ENCODE measurements around the gene GALNT18. TPM values are rescaled to one million over a fixed set of nuclear protein-coding genes. Genes with fewer than 3 reads are reported as not detected.
A peak's percentile ranks its signal among the peaks of the same experiment; 100 is the strongest.

GALNT18 gene
- polyA plus RNA-seq, 1 donor (not counting 4 experiments of a cell fraction or from before 2014, with no cell fraction given): 27.2 TPM

DNA sequence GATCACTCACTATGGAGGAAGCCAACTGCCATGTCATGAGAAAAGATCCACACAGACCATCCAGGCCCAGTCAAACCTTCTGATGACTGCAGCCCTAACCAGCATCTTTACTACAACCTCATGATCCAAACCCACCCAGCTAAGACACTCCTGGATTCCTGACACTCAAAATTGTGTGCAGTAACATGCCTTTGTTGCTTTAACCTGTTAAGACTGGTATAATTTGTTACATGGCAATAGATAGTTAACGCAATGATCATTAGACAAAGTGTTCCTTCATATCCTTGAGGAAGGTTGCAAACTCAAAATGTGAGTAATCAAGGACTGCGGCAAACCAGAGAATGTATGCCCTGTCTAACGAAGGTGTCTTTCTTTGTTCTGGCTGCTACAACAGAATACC is 221.7 kb downstream of the GALNT18 start:
- TF ChIP-seq EZH2 (IDR thresholded peaks at IDR 0.05; ENCODE audit: low read length): no peak
- TF ChIP-seq, protein P1, sequence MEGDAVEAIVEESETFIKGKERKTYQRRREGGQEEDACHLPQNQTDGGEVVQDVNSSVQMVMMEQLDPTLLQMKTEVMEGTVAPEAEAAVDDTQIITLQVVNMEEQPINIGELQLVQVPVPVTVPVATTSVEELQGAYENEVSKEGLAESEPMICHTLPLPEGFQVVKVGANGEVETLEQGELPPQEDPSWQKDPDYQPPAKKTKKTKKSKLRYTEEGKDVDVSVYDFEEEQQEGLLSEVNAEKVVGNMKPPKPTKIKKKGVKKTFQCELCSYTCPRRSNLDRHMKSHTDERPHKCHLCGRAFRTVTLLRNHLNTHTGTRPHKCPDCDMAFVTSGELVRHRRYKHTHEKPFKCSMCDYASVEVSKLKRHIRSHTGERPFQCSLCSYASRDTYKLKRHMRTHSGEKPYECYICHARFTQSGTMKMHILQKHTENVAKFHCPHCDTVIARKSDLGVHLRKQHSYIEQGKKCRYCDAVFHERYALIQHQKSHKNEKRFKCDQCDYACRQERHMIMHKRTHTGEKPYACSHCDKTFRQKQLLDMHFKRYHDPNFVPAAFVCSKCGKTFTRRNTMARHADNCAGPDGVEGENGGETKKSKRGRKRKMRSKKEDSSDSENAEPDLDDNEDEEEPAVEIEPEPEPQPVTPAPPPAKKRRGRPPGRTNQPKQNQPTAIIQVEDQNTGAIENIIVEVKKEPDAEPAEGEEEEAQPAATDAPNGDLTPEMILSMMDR (optimal IDR thresholded peaks at IDR 0.05 in 1 of 3, IDR thresholded peaks at IDR 0.05 in 1 of 3, conservative IDR thresholded peaks at IDR 0.05 in 1 of 3; ENCODE audit: extremely low read depth in 1 of 3, insufficient read depth in 2 of 3, low read length in 3 of 3): no peak
- Histone ChIP-seq H3K4me1 (ENCODE audit: control insufficient read depth, extremely low read depth, insufficient read depth, low read length) (peaks cover 20% of the 10 kb centered on the region), H3K4me3 (ENCODE audit: control insufficient read depth in 2 of 3, extremely low read depth in 1 of 3, insufficient read depth in 2 of 3, low read depth in 1 of 3, low read length in 3 of 3) (no peak overlapping the region), H3K4me2 (ENCODE audit: control insufficient read depth, extremely low read depth, insufficient read depth, low read depth, low read length) (peak overlapping the region; percentile 29), H4K20me1 (ENCODE audit: control insufficient read depth, extremely low read depth, insufficient read depth, low read length) (no peaks in the 10 kb centered on the region), H3K9me3 (ENCODE audit: control insufficient read depth, low read depth, low read length) (no peaks in the 10 kb centered on the region), H3K27ac (ENCODE audit: control insufficient read depth, insufficient read depth, low read length) (peak overlapping the region; percentile 44), H3K79me2 (ENCODE audit: control insufficient read depth, insufficient read depth, low read length) (no peaks in the 10 kb centered on the region), H3K9ac (ENCODE audit: control insufficient read depth, extremely low read depth, insufficient read depth, low read length) (no peak overlapping the region), H3K27me3 (ENCODE audit: control insufficient read depth, extremely low read depth, insufficient read depth, low read length) (no peaks in the 10 kb centered on the region), H3K9me1 (ENCODE audit: control insufficient read depth, extremely low read depth, insufficient read depth, low read length) (no peaks in the 10 kb centered on the region), H2AFZ (ENCODE audit: control insufficient read depth, low read length) (no peak overlapping the region), H3K36me3 (ENCODE audit: control insufficient read depth in 2 of 2, extremely low read depth in 1 of 2, insufficient read depth in 2 of 2, low read length in 2 of 2) (no peaks in the 10 kb centered on the region)
- dilution Hi-C loops (cut with MboI; ENCODE audit: extremely low pct_ligation_motif_present, low sequenced_read_pairs): no loop called here
- FAIRE-seq: peak; percentile 91
- DNase-seq (ENCODE audit: low read depth, low spot score): peak; percentile 58

DNA sequence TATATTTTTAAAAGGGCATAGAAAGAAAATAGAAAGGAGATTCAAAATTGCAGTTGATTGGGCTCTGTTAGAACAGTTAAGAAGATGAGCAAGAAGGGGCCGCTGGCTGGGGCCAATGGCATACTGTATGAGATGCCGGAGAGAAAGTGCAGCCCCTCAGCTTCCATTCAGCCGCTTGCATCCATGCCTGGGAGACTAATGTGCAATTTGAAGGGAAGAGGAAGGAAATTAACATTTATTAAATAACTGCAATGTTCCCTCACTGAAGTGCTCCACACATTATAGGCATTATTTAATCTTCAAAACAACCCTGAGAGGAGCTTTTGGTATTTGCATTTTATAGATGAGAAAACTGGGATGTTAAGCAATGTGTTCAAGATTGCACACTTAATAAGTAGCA is 224.0 kb downstream of the GALNT18 start:
- Histone ChIP-seq H3K4me3 (ENCODE audit: control insufficient read depth in 2 of 3, extremely low read depth in 1 of 3, insufficient read depth in 2 of 3, low read depth in 1 of 3, low read length in 3 of 3) (no peak overlapping the region), H3K27ac (ENCODE audit: control insufficient read depth, insufficient read depth, low read length) (no peak overlapping the region), H3K9ac (ENCODE audit: control insufficient read depth, extremely low read depth, insufficient read depth, low read length) (no peak overlapping the region), H3K4me1 (ENCODE audit: control insufficient read depth, extremely low read depth, insufficient read depth, low read length) (peaks cover 17% of the 10 kb centered on the region), H3K9me1 (ENCODE audit: control insufficient read depth, extremely low read depth, insufficient read depth, low read length) (no peaks in the 10 kb centered on the region), H3K36me3 (ENCODE audit: control insufficient read depth in 2 of 2, extremely low read depth in 1 of 2, insufficient read depth in 2 of 2, low read length in 2 of 2) (no peaks in the 10 kb centered on the region), H3K79me2 (ENCODE audit: control insufficient read depth, insufficient read depth, low read length) (no peaks in the 10 kb centered on the region), H3K9me3 (ENCODE audit: control insufficient read depth, low read depth, low read length) (no peaks in the 10 kb centered on the region), H2AFZ (ENCODE audit: control insufficient read depth, low read length) (no peak overlapping the region), H3K27me3 (ENCODE audit: control insufficient read depth, extremely low read depth, insufficient read depth, low read length) (no peaks in the 10 kb centered on the region), H3K4me2 (ENCODE audit: control insufficient read depth, extremely low read depth, insufficient read depth, low read depth, low read length) (no peak overlapping the region), H4K20me1 (ENCODE audit: control insufficient read depth, extremely low read depth, insufficient read depth, low read length) (no peaks in the 10 kb centered on the region)
- FAIRE-seq (no peak), DNase-seq (ENCODE audit: low read depth, low spot score) (no peak)
- dilution Hi-C loops (cut with MboI; ENCODE audit: extremely low pct_ligation_motif_present, low sequenced_read_pairs): no loop called here
- TF ChIP-seq, protein P1 (optimal IDR thresholded peaks at IDR 0.05 in 1 of 3, IDR thresholded peaks at IDR 0.05 in 1 of 3, conservative IDR thresholded peaks at IDR 0.05 in 1 of 3; ENCODE audit: extremely low read depth in 1 of 3, insufficient read depth in 2 of 3, low read length in 3 of 3): no peak

All from keratinocyte (primary cell).